22Rv1 (cell line): ENCODE measurements around the gene SYNRG.

ENCODE experiments used
- H3K27ac ChIP-seq: fragments of 450-650 bp; 2 replicates; pipeline ENCODE4 v1.5.1; 2017
- CTCF ChIP-seq: fragments of 450-650 bp; IDR thresholded peaks from 2 replicates; pipeline ENCODE4 v1.5.1; 2017; ENCODE audit warnings: mild to moderate bottlenecking
- ZFX ChIP-seq: fragments of 450-650 bp; IDR thresholded peaks from 2 replicates; pipeline ENCODE4 v1.6.1; 2017; ENCODE audit warnings: antibody characterized with exemption, borderline replicate concordance

SYNRG gene

GRCh38 chr17:37494971-37495370 is 114.2 kb downstream of the SYNRG start:
- TF ChIP-seq ZFX = no peak
- TF ChIP-seq CTCF = no peak
- no peak overlapping the region for H3K27ac ChIP-seq

GRCh38 chr17:37494401-37494831 is 114.8 kb downstream of the SYNRG start:
- no peak for TF ChIP-seq ZFX
- no peak for TF ChIP-seq CTCF
- H3K27ac ChIP-seq = no peak overlapping the region

- TF ChIP-seq ZFX = no peak
- TF ChIP-seq CTCF = no peak
- no peak overlapping the region for H3K27ac ChIP-seq
These were observed 115.8 kb downstream of the SYNRG start for GRCh38 chr17:37493249-37494027.

GRCh38 chr17:37492167-37492566 is 117.1 kb downstream of the SYNRG start:
- H3K27ac ChIP-seq = no peak overlapping the region
- TF ChIP-seq CTCF (no peak), ZFX (no peak)

- TF ChIP-seq ZFX (no peak), CTCF (no peak)
- H3K27ac ChIP-seq = no peak overlapping the region
These were observed 118.3 kb downstream of the SYNRG start for GRCh38 chr17:37490638-37491614.

- TF ChIP-seq CTCF (peak; percentile 55), ZFX (no peak)
- H3K27ac ChIP-seq = peak overlapping the region; percentile 94
These were observed 119.1 kb downstream of the SYNRG start for GRCh38 chr17:37490022-37490587.
